Measurements from ENCODE around the gene MAML2.

MAML2 gene

GRCh38 chr11:96146765-96147164, 196.2 kb downstream of the MAML2 start:
- peaks cover 48% of the 10 kb centered on the region for H3K4me1 ChIP-seq (ENCODE audit: control insufficient read depth, insufficient read depth, low read length)
- no peaks in the 10 kb centered on the region for H3K36me3 ChIP-seq (ENCODE audit: control insufficient read depth, insufficient read depth, low read length, severe bottlenecking)
- no peaks in the 10 kb centered on the region for H3K27me3 ChIP-seq (replicated peaks; ENCODE audit: control insufficient read depth, insufficient read depth, low read length)
- H3K4me3 ChIP-seq (ENCODE audit: low read length), result no peak overlapping the region
- DNase-seq (ENCODE audit: low read depth), result no peak
- H3K9ac ChIP-seq (ENCODE audit: low read length), result no peak overlapping the region
- H3K9me3 ChIP-seq (ENCODE audit: control insufficient read depth, low read length), result no peaks in the 10 kb centered on the region

GRCh38 chr11:96145163-96145585, 197.8 kb downstream of the MAML2 start:
- Histone ChIP-seq H3K27me3 (replicated peaks; ENCODE audit: control insufficient read depth, insufficient read depth, low read length) (no peaks in the 10 kb centered on the region), H3K4me1 (ENCODE audit: control insufficient read depth, insufficient read depth, low read length) (peaks cover 43% of the 10 kb centered on the region), H3K36me3 (ENCODE audit: control insufficient read depth, insufficient read depth, low read length, severe bottlenecking) (no peaks in the 10 kb centered on the region), H3K9me3 (ENCODE audit: control insufficient read depth, low read length) (no peaks in the 10 kb centered on the region), H3K9ac (ENCODE audit: low read length) (no peak overlapping the region), H3K4me3 (ENCODE audit: low read length) (no peak overlapping the region)
- peak; percentile 46 for DNase-seq (ENCODE audit: low read depth)

- peaks cover 36% of the 10 kb centered on the region for H3K4me1 ChIP-seq (ENCODE audit: control insufficient read depth, insufficient read depth, low read length)
Observed at GRCh38 chr11:96144553-96144952, 198.4 kb downstream of the MAML2 start.

GRCh38 chr11:96143041-96143521, 199.9 kb downstream of the MAML2 start:
- no peak for DNase-seq (ENCODE audit: low read depth)
- H3K4me3 ChIP-seq (ENCODE audit: low read length), result peak overlapping the region; percentile 30
- peak overlapping the region; percentile 55 for H3K9ac ChIP-seq (ENCODE audit: low read length)
- no peaks in the 10 kb centered on the region for H3K9me3 ChIP-seq (ENCODE audit: control insufficient read depth, low read length)
- H3K36me3 ChIP-seq (ENCODE audit: control insufficient read depth, insufficient read depth, low read length, severe bottlenecking), result peaks cover 3% of the 10 kb centered on the region
- H3K4me1 ChIP-seq (ENCODE audit: control insufficient read depth, insufficient read depth, low read length), result peaks cover 35% of the 10 kb centered on the region
- H3K27me3 ChIP-seq (replicated peaks; ENCODE audit: control insufficient read depth, insufficient read depth, low read length), result no peaks in the 10 kb centered on the region

More at GRCh38 chr11:96144553-96144952, 198.4 kb downstream of the MAML2 start:
- no peak overlapping the region for H3K9ac ChIP-seq (ENCODE audit: low read length)
- peaks cover 3% of the 10 kb centered on the region for H3K36me3 ChIP-seq (ENCODE audit: control insufficient read depth, insufficient read depth, low read length, severe bottlenecking)
- no peak overlapping the region for H3K4me3 ChIP-seq (ENCODE audit: low read length)
- DNase-seq (ENCODE audit: low read depth), result no peak
- H3K9me3 ChIP-seq (ENCODE audit: control insufficient read depth, low read length), result no peaks in the 10 kb centered on the region
- H3K27me3 ChIP-seq (replicated peaks; ENCODE audit: control insufficient read depth, insufficient read depth, low read length), result no peaks in the 10 kb centered on the region

GRCh38 chr11:96141626-96142025, 201.4 kb downstream of the MAML2 start:
- Histone ChIP-seq H3K4me3 (ENCODE audit: low read length) (no peak overlapping the region), H3K9me3 (ENCODE audit: control insufficient read depth, low read length) (no peaks in the 10 kb centered on the region), H3K27me3 (replicated peaks; ENCODE audit: control insufficient read depth, insufficient read depth, low read length) (no peaks in the 10 kb centered on the region), H3K9ac (ENCODE audit: low read length) (no peak overlapping the region), H3K4me1 (ENCODE audit: control insufficient read depth, insufficient read depth, low read length) (peaks cover 44% of the 10 kb centered on the region), H3K36me3 (ENCODE audit: control insufficient read depth, insufficient read depth, low read length, severe bottlenecking) (peaks cover 3% of the 10 kb centered on the region)
- DNase-seq (ENCODE audit: low read depth), result no peak

- no peak for DNase-seq (ENCODE audit: low read depth)
- H3K27me3 ChIP-seq (replicated peaks; ENCODE audit: control insufficient read depth, insufficient read depth, low read length), result no peaks in the 10 kb centered on the region
- H3K36me3 ChIP-seq (ENCODE audit: control insufficient read depth, insufficient read depth, low read length, severe bottlenecking), result peaks cover 3% of the 10 kb centered on the region
- H3K4me3 ChIP-seq (ENCODE audit: low read length), result no peak overlapping the region
- peaks cover 44% of the 10 kb centered on the region for H3K4me1 ChIP-seq (ENCODE audit: control insufficient read depth, insufficient read depth, low read length)
- H3K9ac ChIP-seq (ENCODE audit: low read length), result no peak overlapping the region
- H3K9me3 ChIP-seq (ENCODE audit: control insufficient read depth, low read length), result no peaks in the 10 kb centered on the region
Observed at GRCh38 chr11:96139691-96140090, 203.3 kb downstream of the MAML2 start.

- peaks cover 20% of the 10 kb centered on the region for H3K4me1 ChIP-seq (ENCODE audit: control insufficient read depth, insufficient read depth, low read length)
- H3K27me3 ChIP-seq (replicated peaks; ENCODE audit: control insufficient read depth, insufficient read depth, low read length), result no peaks in the 10 kb centered on the region
- no peaks in the 10 kb centered on the region for H3K9me3 ChIP-seq (ENCODE audit: control insufficient read depth, low read length)
- no peak overlapping the region for H3K4me3 ChIP-seq (ENCODE audit: low read length)
- peaks cover 4% of the 10 kb centered on the region for H3K36me3 ChIP-seq (ENCODE audit: control insufficient read depth, insufficient read depth, low read length, severe bottlenecking)
- DNase-seq (ENCODE audit: low read depth), result no peak
- peak overlapping the region; percentile 30 for H3K9ac ChIP-seq (ENCODE audit: low read length)
Observed at GRCh38 chr11:96137373-96137772, 205.6 kb downstream of the MAML2 start.

GRCh38 chr11:96136613-96137298, 206.2 kb downstream of the MAML2 start:
- Histone ChIP-seq H3K4me1 (ENCODE audit: control insufficient read depth, insufficient read depth, low read length) (peaks cover 17% of the 10 kb centered on the region), H3K27me3 (replicated peaks; ENCODE audit: control insufficient read depth, insufficient read depth, low read length) (no peaks in the 10 kb centered on the region), H3K4me3 (ENCODE audit: low read length) (peak overlapping the region; percentile 16), H3K9me3 (ENCODE audit: control insufficient read depth, low read length) (no peaks in the 10 kb centered on the region), H3K36me3 (ENCODE audit: control insufficient read depth, insufficient read depth, low read length, severe bottlenecking) (peaks cover 8% of the 10 kb centered on the region), H3K9ac (ENCODE audit: low read length) (peak overlapping the region; percentile 30)
- DNase-seq (ENCODE audit: low read depth), result no peak

- H3K4me1 ChIP-seq (ENCODE audit: control insufficient read depth, insufficient read depth, low read length), result peaks cover 17% of the 10 kb centered on the region
- peak; percentile 57 for DNase-seq (ENCODE audit: low read depth)
- peaks cover 5% of the 10 kb centered on the region for H3K36me3 ChIP-seq (ENCODE audit: control insufficient read depth, insufficient read depth, low read length, severe bottlenecking)
- no peak overlapping the region for H3K9ac ChIP-seq (ENCODE audit: low read length)
- H3K27me3 ChIP-seq (replicated peaks; ENCODE audit: control insufficient read depth, insufficient read depth, low read length), result no peaks in the 10 kb centered on the region
- H3K4me3 ChIP-seq (ENCODE audit: low read length), result no peak overlapping the region
- H3K9me3 ChIP-seq (ENCODE audit: control insufficient read depth, low read length), result no peaks in the 10 kb centered on the region
Observed at GRCh38 chr11:96134602-96135001, 208.4 kb downstream of the MAML2 start.

GRCh38 chr11:96132437-96132836, 210.6 kb downstream of the MAML2 start:
- peaks cover 4% of the 10 kb centered on the region for H3K36me3 ChIP-seq (ENCODE audit: control insufficient read depth, insufficient read depth, low read length, severe bottlenecking)

GRCh38 chr11:96130061-96130620, 212.9 kb downstream of the MAML2 start:
- peaks cover 4% of the 10 kb centered on the region for H3K36me3 ChIP-seq (ENCODE audit: control insufficient read depth, insufficient read depth, low read length, severe bottlenecking)
- DNase-seq (ENCODE audit: low read depth), result no peak
- H3K4me3 ChIP-seq (ENCODE audit: low read length), result no peak overlapping the region
- no peak overlapping the region for H3K9ac ChIP-seq (ENCODE audit: low read length)
- no peaks in the 10 kb centered on the region for H3K27me3 ChIP-seq (replicated peaks; ENCODE audit: control insufficient read depth, insufficient read depth, low read length)
- no peaks in the 10 kb centered on the region for H3K9me3 ChIP-seq (ENCODE audit: control insufficient read depth, low read length)
- no peaks in the 10 kb centered on the region for H3K4me1 ChIP-seq (ENCODE audit: control insufficient read depth, insufficient read depth, low read length)

More at GRCh38 chr11:96132437-96132836, 210.6 kb downstream of the MAML2 start:
- no peak overlapping the region for H3K9ac ChIP-seq (ENCODE audit: low read length)
- no peaks in the 10 kb centered on the region for H3K9me3 ChIP-seq (ENCODE audit: control insufficient read depth, low read length)
- DNase-seq (ENCODE audit: low read depth), result no peak
- peaks cover 16% of the 10 kb centered on the region for H3K4me1 ChIP-seq (ENCODE audit: control insufficient read depth, insufficient read depth, low read length)
- no peak overlapping the region for H3K4me3 ChIP-seq (ENCODE audit: low read length)
- H3K27me3 ChIP-seq (replicated peaks; ENCODE audit: control insufficient read depth, insufficient read depth, low read length), result no peaks in the 10 kb centered on the region
